Endothelial cell of umbilical vein (primary cell): ENCODE measurements around the gene NDUFS1.
"Not testable (repeated sequence)": the region's sequence is repeated elsewhere in the genome, so short reads cannot be mapped to it uniquely, and the experiment has no call there.

Experiments
- CTCF ChIP-seq, 2 donors: IDR thresholded peaks; 1 replicate in 1 of 2; 2 replicates in 1 of 2; pipeline ENCODE4 v1.5.1; 2011; ENCODE audit warnings: low read length in 2 of 2, mild to moderate bottlenecking in 2 of 2, moderate library complexity in 2 of 2, control low read depth in 1 of 2, inconsistent platforms in 1 of 2, low read depth in 1 of 2; ENCODE audit not compliant: insufficient read depth in 1 of 2; ENCODE audit errors: extremely low read depth in 1 of 2
- EZH2 ChIP-seq: IDR thresholded peaks from 2 replicates; pipeline ENCODE4 v1.6.1; 2012; ENCODE audit warnings: borderline replicate concordance, low read depth, mild to moderate bottlenecking, moderate library complexity, low read length, inconsistent platforms; ENCODE audit not compliant: severe bottlenecking
- GATA2 ChIP-seq: IDR thresholded peaks from 2 replicates; pipeline ENCODE4 v1.7.0; 2011; ENCODE audit warnings: low read depth, mild to moderate bottlenecking, moderate library complexity, mixed read lengths, low read length; ENCODE audit not compliant: insufficient read length, insufficient read depth
- MAX ChIP-seq: IDR thresholded peaks from 2 replicates; pipeline ENCODE4 v1.6.1; 2011; ENCODE audit not compliant: insufficient read depth, insufficient read length
- POLR2A ChIP-seq: IDR thresholded peaks from 2 replicates; pipeline ENCODE4 v1.6.1; 2012; ENCODE audit warnings: low read depth, mild to moderate bottlenecking, control low read depth, low read length
- POLR2AphosphoS5 ChIP-seq: IDR thresholded peaks from 2 replicates; pipeline ENCODE4 v1.6.1; 2012; ENCODE audit warnings: low read depth, mild to moderate bottlenecking, control low read depth, low read length, moderate library complexity; ENCODE audit not compliant: insufficient read depth

GRCh38 chr2:206168230-206168629 lies 9.0 kb upstream of the NDUFS1 start:
- TF ChIP-seq CTCF (IDR thresholded peaks at IDR 0.05; ENCODE audit: extremely low read depth in 1 of 2, insufficient read depth in 1 of 2, low read depth in 1 of 2, low read length in 2 of 2); POLR2AphosphoS5; EZH2; GATA2; MAX; POLR2A: not testable (repeated sequence)
